GM11168 (cell line): Measurements from ENCODE around the gene CLCC1.
"Not testable (repeated sequence)": the region's sequence is repeated elsewhere in the genome, so short reads cannot be mapped to it uniquely, and the experiment has no call there.

Experiments used
- in situ Hi-C: fragments of 300-500 bp; cut with MboI; formaldehyde crosslinking; loops from one replicate; pipeline ENCODE4 v1.12.0; 2022; ENCODE audit warnings: low sequenced_read_pairs; ENCODE audit not compliant: unreplicated experiment

CLCC1 gene, protein sequence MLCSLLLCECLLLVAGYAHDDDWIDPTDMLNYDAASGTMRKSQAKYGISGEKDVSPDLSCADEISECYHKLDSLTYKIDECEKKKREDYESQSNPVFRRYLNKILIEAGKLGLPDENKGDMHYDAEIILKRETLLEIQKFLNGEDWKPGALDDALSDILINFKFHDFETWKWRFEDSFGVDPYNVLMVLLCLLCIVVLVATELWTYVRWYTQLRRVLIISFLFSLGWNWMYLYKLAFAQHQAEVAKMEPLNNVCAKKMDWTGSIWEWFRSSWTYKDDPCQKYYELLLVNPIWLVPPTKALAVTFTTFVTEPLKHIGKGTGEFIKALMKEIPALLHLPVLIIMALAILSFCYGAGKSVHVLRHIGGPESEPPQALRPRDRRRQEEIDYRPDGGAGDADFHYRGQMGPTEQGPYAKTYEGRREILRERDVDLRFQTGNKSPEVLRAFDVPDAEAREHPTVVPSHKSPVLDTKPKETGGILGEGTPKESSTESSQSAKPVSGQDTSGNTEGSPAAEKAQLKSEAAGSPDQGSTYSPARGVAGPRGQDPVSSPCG

DNA sequence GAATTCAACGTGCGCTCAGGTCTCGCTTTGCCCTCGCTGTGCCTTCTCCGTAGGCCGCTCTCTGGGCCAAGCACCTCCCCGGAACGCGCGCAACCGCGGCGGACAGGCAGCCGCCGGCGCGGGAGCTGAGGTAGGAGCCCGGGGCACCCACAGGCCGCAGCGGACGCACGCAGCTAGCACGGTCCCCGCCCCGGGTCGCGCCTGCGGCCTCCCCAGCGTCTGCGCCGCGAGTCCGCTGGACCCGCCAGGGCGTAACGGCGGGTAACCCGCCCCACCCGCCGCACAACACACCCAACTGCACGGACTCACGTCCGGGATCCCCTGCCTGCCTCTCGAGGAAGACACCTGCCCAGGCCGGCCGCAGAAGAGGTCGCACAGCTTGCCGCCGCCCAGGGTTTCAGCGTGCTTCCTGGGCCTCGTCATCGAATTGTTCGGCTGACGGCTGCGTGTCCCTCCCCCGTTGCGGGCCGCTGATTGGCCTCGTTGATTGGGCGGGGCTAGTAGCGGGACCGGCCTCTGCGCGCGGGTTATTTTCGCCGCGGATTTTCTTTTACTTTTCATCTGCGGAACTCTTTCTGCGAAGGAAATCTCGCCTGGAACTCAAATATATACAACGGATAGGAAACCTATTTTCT is at the start of gene CLCC1:
Gene CLCC1 (minus strand): TSS at position 433 of the 635 bp plus-strand sequence. CDS start 13,047 bp downstream, outside the sequence.
- in situ Hi-C loops, result no loop called here

DNA sequence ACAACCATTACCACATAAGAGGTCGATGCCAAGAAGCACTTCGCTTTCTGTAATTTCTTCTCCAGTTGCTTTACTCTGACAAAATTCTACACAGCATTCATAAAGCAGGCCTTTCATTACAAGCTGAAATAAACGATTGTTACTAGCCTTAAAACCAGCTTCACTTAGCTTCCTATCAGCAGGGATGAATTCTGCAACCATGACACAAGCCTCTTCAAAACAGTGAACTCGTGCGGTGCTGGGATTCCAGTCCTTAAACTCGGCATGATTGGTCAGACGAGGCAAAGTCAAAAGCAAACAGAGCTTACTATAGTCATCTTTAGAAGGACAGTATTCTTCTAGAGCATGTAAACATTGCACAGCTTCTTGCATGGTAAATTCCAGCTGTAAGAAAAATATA is 48.1 kb upstream of the CLCC1 start:
- in situ Hi-C loops, result no loop called here

DNA sequence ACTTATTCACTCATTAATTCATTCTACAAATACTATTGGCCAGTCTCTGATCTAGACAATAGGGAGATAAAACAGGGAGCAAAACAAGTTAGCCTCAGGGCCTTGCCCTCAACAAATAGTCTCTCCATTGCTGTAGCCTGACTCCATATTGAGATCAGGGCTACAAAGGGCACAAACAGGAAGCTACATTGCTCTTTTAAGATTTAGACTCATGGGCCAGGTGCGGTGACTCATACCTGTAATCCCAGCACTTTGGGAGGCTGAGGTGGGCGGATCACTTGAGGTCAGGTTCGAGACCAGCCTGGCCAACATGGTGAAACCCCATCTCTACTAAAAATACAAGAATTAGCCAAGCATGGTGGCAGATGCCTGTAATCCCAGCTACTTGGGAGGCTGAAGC is 33.3 kb upstream of the CLCC1 start:
- in situ Hi-C loops, result not testable (repeated sequence)

DNA sequence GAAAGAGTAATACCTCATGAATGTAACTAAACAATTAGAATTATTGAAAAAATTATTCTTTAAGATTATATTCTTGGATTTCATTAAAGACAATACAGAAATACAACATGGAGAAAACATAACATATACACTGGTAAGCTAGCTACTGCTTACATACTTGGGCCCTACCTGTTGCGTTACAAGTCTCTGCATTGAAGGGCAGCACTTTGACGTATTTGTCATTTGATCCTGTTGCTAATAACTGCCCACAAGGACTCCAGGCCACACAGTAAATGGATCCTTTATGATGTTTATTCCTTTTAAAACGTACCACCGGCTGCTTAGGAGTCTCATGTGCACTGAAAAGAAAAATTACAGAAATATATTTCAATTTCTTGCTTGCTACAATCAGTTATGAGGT is 19.8 kb upstream of the CLCC1 start:
- in situ Hi-C loops, result no loop called here

DNA sequence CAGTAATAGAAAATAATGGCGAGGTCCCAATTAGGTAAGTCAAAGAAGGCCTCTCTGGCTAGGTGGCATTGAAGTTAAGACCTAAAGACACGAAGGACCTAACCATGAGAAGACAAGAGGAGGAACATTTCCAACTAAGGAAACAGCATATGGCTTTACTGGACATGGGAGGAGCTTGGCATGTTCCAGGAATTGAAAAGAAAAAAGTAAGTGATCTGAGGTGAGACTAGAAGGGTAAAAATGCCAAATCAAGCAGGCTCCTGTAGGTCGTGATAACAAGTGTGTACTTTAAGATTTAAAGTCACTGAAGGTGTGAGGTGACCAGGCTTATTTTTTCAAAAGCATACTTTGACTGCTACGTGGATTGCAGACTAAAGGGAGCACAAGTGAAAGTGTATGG is 13.4 kb upstream of the CLCC1 start:
- in situ Hi-C loops, result no loop called here

DNA sequence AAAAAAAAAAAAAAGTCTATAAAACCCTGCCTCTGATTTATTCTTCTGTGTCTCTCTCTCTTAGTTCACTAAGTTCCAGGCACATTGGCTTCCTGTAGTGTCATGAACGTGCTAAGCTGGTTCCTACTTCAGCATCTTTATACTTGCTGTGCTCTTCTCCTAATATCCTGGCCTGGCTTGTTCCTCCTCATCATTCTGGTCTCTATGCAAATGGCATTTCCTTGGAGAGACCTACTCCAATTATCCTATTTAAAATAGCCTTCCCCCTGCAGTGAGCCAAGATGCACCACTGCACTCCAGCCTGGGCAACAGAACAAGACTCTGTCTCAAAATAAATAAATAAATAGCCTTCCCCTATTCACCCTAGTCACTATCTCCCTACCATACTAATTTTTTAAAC is 9.7 kb upstream of the CLCC1 start:
- in situ Hi-C loops, result no loop called here

DNA sequence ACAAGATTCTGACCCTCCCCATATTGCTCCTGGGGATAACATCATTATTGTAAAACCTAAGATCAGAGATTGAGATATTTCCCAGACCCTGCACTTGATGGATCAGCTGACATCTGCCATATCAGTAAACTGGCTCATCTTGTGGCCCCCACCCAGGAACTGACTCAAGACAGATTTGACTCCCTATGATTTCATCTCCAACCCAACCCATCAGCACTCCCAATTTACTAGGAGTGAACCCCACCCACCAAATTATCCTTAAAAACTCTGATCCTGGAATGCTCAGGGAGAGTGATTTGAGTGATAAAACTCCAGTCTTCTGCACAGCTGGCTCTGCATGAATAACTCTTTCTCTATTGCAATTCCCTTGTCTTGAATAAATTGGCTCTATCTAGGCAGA is 6.1 kb upstream of the CLCC1 start:
- in situ Hi-C loops, result no loop called here

DNA sequence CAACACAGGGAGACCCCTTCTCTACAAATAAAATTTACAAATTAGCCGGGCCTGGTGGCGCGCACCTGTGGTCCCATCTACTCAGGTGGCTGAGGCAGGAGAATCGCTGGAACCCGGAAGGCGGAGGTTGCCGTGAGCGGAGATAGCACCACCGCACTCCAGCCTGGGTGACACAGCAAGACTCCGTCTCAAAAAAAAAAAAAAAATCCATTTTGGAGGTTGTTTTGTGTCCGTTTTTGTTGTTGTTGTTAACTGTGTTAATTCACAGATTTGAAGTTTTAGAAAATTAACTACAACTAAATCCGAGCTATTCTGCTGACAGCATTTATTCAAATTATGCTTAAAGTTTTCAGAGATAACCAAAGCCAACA is 618 bp downstream of the CLCC1 start:
- in situ Hi-C loops, result no loop called here

DNA sequence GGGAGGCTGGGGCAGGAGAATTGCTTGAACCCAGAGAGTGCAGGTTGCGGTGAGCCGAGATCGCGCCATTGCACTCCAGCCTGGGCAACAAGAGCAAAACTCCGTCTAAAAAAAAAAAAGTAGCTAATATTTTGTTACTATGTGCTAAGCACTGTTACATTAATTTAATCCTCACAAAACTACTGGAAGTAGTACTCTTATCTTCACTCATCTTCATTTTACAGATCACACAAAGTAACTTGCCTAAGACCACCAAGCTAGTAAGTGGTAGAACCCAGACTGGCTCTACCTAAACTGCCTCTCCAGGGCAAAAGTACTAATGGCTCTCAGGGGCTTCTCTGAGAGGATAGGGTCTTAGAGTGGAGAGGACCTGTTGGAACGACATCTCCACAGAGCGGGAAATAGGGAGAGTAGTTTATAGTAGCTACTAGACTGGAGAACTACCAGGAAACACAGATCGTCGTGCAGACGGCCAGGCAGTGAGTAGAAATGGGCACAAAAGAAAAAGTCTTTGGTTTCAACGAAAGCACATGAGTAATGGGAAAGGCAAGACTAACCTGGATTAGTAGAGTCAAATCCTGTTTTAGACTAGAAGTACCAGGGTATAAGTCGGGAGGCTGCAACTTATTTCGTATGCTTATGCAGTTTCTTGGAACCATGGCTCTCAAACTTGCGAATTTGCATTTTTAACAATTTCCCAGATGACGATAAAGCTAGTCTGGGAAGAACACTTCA is 1.4 kb downstream of the CLCC1 start:
- in situ Hi-C loops, result no loop called here

DNA sequence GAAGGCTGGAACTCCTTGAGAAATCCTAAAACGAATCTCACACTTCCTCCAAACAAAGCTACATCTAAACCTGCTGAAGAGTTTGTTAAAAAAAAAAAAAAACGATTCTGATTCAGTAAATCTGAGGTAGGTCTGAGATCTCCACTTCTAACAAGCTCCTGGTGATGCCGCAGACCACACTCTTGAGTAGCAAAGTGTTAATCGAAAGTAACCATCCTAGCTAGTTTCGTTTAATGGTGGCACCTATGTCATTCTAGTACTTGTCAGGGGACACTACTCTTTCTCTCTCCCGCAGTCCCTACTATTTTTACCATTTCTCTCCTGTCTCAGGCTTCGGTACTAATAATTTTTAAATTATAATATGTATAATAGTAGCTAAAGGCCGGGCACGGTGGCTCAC is 2.1 kb downstream of the CLCC1 start:
- in situ Hi-C loops, result no loop called here

DNA sequence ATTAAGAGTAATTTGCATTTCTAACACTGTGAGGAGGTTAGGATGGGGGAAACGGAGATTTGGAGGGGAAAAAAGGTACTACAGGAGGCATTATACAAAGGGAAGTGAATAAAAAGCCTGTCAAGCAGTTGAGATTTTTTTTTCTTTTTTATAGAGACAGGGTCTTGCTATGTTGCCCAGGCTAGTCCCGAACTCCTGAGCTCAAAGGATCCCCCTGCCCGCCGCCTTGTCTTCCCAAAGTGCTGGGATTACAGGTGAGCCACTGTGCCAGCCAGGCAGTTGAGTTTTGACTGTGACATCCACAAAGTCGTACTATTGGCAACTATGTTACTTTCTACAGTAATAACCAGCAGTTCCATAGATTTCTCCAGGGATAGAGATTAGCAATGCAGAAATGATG is 2.6 kb downstream of the CLCC1 start:
- in situ Hi-C loops, result no loop called here

DNA sequence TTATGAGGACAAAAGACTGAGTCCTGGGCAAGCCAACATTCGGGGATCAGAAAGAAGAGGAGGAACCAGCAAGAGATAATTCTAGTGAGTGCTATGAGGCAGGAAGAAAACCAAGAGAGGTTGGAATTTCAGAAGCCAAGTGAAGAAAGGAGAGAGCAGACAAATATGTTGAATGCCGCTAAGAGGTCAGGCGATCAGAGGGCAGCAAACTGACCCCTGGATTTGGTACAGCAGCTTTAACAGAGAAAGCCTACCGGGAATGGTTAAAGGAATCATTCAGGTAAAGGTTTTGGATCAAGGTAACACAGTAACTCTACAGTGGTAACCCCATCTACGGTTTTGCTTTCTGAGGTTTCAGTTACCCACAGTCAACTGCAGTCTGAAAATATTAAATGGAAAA is 5.4 kb downstream of the CLCC1 start:
- in situ Hi-C loops, result no loop called here

DNA sequence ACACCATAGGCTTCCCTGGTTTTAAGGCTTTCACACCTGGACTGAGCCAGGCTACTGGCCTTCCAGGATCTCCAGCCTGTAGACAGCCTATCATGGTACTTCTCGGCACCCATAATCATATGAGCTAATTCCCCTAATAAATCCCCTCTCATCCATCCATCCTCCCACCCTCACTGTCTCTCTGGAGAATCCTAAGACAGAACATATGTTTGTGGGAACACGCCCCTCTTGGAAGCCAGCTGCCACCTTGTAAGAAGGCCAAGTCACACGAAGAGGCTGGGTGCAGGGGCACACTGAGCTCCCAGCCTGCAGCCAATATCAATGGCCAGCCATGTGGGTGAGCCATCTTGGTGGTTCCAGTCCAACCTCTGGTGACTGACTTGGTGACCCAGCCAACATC is 7.4 kb downstream of the CLCC1 start:
- in situ Hi-C loops, result no loop called here

DNA sequence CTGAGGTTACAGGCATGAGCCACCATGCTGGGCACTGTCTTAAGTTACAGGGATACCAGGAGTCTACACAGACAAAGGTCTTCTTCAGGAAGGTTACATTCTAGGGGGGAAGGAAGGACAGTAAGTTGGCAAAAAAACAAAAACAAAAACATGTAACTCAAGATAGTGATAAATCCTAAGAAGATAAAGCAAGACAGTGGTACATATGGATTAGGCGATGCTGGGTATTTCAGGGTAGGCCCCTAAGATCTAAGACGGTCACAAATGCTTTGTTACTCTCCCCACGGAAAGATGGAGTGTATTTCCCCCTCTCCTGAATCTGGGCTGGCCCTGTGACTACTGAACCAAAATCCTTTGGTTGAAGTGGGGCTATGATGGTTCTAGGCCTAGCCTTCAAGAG is 8.2 kb downstream of the CLCC1 start:
- in situ Hi-C loops, result no loop called here

DNA sequence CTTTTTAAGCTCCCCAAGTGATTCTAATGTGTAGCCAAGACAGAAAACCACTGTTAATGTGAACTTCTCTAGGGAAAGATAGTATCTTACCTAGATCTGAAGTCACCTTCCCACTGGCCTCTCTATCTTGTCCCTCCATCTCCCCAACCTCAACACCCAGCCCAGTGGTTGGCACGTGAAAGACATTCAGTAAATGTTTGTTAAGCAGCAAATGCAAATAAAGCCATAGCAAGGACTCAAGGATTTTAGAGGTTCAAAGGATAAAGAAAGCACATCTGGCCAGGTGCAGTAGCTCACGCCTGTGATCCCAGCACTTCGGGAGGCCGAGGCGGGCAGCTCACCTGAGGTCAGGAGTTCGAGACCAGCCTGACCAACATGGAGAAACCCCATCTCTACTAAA is 9.8 kb downstream of the CLCC1 start:
- in situ Hi-C loops, result no loop called here

DNA sequence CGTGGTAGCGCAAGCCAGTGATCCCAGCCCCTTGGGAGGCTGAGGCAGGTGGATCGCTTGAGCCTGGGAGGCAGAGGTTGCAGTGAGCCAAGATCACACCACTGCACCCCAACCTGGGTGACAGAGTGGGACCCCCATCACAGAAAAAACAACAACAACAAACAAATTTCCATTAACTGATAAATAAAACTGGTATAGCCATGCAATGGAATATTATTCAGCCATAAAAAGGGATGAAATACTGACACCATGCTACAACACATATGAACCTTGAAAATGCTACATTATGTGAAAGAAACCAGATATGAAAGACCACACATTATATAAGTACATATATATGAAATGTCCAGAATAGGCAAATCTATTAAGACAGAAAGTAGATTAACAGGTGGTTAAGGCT is 12.0 kb downstream of the CLCC1 start:
- in situ Hi-C loops, result no loop called here

DNA sequence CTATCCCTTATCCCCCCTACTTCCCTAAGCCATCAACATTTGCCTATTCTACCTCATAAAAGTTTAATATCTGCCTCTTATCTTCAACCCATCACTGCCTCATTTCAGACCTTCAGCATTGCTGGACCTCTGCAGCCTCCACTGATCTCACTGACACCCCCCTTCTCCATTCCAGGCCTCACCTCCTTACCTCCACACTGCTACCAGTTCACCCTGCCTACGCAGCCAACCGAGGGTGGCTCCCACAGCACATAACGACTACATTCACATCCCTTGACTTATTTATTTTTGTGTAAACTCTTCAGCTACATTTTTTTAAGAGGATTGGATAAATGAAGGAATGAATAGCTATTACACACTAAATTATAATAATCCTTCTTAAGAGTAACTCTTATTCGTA is 14.2 kb downstream of the CLCC1 start:
- in situ Hi-C loops, result no loop called here

DNA sequence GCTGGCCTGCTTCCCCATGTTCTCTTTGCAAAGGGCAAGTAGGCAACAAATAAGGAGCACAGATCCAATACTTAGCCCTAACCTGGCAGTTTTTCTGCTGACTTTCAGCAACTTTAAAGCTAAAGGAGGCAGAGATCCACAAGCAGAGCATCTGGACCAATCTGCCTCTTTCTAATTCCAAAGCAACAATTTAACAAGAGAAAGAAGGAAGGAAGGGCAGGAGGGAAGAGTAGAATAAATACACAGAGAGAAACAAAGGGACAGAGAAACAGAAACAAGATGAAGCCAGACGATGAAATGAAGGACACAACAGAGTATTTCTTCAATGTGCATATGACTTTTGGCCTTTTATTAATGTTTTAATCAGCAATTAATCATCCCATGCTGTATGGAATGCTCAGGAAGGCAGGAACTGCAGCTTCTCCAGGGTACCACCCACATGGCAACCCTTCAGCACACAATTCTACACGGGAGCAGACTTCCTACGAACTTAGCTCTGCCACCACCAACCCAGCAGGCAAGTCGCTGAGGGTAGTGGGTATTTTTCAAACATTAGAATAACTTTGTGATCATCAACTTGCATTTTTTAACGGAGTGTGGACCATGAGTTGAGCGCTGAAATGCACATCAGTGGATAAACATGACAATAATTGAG is 15.3 kb downstream of the CLCC1 start:
- in situ Hi-C loops, result no loop called here

DNA sequence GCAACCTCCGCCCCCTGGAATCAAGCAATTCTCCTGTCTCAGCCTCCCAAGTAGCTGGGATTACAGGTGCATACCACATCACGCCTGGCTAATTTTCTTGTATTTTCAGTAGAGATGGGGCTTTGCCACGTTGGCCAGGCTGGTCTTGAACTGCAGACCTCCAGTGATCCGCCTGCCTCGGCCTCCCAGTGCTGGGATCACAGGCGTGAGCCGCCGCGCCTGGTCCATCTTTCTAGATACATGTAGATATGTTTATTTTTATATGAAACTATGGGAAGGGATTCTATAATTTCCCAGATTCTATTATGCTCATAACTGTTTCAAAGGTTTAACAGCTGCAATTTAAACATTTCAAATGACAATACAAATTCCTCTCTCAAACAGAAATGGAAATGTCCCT is 27.1 kb downstream of the CLCC1 start:
- in situ Hi-C loops, result no loop called here

DNA sequence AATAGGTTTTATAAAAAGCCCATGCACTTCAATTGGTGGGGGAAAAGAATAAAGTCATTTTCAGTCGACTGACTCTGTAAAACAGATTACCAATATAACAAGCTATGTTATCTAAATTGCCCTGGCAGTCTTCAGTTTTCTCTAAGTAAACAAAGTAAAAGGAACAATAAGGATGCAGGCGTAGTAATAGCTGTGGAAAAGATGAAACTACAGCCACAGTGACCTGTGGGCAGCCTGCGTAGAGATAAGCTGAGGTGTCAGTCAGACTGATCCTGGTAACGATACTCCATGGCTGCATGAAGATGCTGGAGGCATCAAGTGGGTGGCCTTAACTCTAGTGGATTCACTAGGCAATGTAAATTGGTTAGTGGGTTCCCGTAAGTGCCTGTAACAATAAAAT is 29.3 kb downstream of the CLCC1 start:
- in situ Hi-C loops, result no loop called here

DNA sequence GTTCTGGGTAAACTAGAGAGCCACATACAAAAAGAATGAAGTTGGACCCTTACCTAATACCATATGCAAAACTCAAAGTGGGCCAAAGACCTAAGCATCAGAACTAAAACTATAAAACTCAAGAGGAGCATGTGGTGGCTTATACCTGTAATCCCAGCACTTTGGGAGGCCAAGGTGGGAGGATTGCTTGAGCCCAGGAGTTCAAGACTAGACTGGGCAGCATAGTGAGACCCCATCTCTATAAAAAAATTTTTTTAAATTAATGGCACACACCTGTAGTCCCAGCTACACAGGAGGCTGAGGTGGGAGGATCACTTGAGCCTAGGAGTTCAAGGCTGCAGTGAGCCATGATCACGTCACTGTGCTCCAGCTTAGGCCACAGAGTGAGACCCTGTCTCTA is 35.7 kb downstream of the CLCC1 start:
- in situ Hi-C loops, result not testable (repeated sequence)
